Measurements from ENCODE around the gene MACROD2.

Gene MACROD2

DNA sequence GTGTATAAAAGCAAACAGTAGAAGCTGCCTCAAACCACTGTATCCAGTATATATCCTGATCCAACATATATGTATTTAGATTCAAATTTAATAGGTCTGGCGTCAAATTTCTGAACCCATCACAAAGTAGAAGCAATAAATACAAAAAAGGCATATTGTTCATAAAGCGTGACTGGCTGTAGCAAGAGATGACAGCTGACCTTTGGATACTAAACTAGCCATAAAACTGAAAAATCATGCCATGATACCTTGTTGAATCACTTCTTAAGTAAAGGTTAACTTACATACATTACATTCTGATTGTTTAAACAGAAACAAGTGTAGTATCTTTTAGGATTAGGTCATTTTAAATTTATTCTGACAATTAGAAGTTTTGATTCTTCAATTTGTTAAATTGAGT is 714.1 kb downstream of the MACROD2 start:
- no peak for DNase-seq (ENCODE audit: low spot score)

DNA sequence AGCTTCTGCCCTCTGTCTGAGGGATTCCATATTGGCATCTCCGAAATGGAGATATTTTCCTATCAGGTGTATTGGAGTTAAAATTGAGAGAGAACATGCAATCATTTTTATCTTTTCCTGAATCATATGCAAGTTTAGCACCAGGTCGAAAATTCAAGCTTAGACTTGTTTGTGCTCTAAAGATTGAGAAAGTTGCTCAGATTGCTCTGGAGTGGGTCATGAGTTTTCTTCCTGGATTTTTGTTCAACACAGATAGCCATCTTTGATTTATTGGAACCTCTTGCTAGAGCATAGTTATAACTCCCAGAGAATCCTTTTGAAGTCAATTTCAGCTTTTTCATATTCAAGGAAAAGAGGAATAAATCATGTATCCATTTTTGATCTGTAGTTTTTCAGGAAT is 715.6 kb downstream of the MACROD2 start:
- no peak for DNase-seq (ENCODE audit: low spot score)

DNA sequence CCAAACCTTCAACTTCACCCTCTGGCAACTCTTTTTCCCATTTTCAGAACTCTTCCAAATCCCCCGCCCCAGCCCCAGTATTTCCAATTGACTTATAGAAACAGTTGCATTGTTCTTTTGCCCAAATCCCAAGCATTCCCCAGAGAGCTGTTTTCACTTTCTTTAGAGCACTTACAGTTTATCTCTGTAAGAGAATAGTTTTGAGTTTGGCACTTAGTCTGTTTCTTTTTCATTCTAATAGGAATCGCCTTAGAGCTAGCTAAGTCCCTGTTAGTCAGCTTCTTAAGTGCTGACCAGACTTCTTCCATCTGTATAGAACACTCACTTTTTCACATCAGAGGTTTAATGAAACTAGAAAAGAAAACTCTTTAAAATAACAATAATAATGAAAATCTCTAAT is 716.3 kb downstream of the MACROD2 start:
- no peak for DNase-seq (ENCODE audit: low spot score)

DNA sequence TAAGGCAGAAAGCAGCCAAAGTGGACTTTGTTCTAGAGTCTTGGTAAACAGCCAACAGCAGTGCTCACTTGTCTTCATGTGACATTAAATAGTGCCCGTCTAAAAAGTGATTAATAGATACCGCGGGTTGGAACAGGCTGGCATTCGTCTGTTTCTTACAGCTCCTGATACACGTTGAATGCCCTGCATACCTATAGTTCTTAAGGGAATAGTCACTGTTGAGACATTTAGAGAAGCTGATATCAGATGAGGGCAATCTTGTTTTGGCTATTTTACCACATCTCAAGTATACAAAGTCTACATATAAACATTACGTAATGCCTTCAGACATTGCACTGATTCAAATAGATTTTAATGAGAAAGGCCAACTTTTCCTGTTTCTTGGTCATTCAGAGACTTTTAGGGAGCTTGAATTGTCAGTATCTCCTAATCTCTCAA is 717.0 kb downstream of the MACROD2 start:
- no peak for DNase-seq (ENCODE audit: low spot score)

DNA sequence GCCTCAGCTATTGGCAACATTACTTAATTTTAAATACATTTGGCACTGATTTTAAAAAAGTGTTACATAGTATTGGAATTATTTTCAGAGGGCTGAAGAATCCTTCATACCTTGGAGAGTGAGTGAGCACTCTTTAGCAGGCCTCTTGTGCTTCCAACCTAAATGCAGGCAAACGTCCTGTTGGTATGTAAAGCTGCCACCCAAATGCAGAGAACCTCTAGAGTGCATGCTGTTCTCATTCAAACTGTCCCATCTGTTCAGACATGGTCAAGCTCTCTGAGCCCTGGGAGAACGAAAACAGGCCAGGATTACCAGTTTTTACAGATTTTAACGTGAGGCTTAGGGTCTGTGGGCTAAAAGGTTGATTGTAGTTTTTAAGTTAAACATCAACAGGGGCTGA is 720.1 kb downstream of the MACROD2 start:
- no peak for DNase-seq (ENCODE audit: low spot score)

DNA sequence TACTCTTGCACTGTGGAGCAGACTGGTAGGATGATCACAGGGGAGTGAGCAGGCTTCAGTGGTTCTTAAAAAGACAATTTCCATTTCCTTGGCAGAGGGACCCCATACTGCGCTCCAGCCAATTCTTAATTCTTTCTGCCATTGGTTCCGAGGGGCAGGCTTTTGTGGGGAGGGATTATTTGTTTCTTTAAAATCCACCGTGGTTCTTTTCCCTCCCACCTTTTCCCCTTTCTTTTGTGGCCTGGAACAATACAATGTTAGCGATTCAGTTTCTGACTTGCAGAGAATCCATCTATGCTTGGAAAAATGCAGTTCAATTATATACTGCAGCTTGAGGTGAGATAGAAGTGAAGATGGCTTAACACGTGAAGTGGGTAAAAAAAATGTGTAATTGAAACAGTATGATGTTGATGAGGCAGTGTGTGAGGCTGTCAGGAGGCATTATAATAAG is 721.1 kb downstream of the MACROD2 start:
- DNase-seq (ENCODE audit: low spot score): no peak

DNA sequence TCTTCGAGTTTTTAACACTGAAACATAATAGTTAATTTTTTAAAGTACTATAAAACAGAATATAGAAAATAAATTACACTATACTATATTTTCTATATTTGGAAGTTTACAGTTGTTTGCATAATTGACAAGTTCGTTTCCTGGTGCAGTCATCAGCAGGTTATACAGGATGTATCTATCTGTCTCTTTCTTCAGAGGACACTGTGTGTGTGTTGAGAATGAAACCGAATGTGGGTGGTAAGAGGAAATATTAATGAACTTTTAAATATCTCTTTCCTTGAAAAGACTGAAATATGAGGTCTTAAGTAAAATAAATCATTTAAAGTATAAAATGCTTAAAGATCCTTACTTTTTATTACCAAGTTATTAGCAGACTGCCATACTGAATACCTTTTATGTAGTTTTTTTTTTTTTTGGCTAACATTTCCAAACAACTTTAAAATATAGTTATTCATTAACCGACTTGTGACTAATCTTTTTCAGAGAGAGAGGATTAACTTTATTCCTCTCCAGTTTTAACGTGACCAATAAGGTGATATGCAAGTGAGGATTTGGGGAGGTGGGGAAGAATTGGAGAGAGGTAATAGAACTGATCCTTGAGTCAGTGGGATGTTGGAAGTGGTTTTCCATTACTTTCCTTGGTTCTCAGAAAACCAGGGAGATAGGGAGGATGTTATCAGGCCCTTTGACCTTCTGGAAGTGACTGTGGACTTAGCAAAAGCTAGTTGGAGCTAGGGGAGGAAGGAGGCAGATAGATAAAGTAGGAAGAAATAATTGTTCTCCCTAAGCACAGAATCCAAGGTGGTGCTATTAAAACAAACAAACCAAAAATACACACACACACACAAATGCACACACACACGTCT is 722.1 kb downstream of the MACROD2 start:
- no peak for DNase-seq (ENCODE audit: low spot score)

DNA sequence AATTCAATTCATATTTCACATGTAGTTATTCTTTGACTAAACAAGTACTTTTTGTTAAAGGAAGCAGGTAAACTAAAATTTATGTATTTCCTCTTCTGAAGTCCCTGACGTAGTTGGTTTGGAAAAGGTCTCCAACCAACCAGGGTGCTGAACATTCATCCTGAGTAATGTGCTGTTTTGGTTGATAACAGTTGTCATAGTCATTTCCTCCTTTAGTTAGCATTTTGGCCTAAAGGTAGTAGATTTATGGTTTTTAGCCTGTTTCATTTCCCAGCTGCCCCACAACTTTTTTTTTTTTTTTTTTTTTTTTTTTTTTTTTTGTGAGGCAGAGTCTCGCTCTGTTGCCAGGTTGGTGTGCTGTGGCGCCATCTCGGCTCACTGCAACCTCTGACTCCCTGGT is 724.9 kb downstream of the MACROD2 start:
- no peak for DNase-seq (ENCODE audit: low spot score)

DNA sequence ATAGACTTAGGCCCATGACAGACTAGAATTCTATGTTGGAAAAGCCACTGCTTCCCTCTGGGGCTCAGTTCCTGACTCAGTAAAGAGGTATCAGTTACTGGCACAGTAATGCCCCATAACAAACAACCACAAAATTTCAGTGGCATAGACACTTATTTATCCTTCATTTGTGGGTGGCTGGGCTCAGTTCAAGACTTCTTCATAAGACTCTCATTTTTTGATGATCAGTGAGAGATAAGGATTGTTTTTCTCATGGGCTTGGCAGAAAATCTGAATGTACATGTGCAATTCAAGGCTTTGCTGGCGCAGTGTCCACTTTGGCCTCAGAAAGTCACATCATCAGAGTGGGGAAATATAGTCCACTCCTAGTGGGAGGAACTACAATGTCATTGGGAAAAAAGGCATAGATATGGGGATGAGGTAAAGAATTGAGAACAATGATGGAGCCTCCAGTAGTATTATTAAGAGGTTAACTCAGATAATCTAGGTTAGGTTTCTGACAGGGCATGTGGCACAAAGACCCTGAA is 726.7 kb downstream of the MACROD2 start:
- DNase-seq (ENCODE audit: low spot score): no peak

DNA sequence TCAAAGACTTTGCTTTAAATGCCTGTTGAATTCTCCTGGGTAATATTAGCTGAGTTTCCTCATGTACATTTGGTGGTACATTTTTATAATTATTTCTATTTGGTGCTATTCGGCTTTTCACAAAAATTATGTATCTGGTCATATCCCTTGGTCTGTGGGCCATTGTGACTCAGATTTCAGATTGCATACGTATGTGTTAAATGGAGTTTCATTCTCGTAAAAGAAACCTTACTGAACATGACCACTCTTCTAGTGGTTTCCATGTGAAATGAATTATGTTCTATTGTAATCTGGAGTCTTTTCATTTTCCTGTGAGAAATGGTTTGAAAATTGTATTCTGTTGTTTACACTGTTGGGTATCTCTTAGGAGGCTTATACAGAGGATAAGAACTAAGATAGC is 728.3 kb downstream of the MACROD2 start:
- DNase-seq (ENCODE audit: low spot score): no peak

DNA sequence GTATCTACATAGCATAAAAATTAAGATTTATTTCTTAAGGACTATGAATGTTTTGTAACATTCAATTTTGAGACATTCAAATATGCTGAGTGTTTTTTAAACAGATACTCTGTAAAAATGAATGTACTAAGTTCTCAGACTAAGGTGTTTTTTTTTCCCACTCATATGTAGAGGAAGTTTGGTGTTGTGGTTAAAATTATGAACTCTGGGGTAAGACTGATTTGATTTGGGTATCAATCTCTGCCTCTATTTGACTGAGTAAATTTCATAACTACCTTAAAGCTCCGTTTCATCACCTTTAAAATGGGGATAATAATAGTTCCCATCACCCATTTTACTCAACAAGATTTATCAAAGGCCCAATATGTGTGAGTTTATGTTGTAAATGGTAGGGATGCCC is 728.7 kb downstream of the MACROD2 start:
- DNase-seq (ENCODE audit: low spot score): no peak

DNA sequence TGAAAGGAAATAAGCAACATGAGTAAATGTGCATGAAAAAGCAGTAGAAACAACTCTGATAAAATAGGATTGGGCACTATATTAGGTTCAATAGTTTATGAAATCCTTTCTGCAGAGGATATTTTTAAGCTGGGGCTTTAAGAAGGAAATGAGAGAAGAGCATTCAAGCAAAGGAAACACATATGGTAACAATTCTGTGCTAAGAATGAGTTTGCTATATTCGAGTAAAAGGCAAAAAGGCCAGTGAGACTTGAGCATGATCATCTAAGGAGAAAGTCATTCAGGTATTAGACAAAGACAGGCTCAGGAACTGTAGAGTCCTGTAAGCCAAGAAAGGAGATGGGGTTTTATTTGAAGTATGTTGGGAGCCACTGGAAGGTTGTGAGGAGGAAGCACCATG is 729.2 kb downstream of the MACROD2 start:
- DNase-seq (ENCODE audit: low spot score): no peak

DNA sequence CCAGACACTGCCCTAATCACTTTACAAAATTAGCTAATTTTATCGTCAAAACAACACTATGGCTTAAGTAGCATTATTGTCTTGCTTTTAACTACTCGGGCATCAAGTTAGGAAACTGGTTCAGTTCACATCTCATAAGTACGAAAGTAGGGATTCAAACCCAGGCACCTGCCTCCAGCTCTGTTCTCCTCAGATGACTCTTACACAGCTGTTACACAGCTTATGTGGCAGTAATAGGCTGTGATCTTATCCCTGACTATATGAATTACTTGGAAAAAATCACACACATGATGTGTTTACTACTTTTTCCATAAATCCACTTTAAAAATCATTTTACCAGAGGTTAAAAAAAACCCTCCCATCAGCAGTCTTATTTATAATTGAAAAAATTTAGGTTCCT is 731.3 kb downstream of the MACROD2 start:
- no peak for DNase-seq (ENCODE audit: low spot score)

DNA sequence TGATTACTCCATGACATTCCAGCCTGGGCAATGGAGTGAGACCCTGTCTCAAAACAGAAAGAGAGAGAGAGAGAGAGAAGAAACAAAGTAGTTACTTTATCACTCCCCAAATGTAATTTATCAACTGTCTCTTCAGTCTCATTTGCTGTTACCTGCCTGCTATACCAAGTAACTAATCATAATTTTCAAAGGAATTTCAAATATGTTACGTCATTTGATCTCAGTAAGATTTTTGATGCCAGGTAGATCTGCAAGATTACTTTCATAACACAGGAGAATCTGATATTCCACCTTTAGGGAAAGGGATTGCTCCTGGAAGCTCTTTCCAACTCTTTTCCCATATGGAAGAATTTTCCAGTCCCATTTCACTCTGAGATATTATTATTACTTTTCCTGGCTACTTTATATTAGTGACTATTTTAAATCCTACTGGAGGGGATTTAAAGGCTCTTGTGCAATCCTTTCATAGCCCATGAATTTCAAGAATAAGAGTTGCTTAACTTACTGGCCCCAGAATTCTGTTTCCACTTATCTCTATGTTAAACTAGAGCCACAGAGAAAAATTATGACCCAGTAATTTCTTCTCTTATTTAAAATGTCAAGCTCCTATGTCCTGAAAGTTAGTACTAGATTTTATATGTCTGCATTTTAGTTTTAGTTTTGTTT is 732.3 kb downstream of the MACROD2 start:
- no peak for DNase-seq (ENCODE audit: low spot score)

DNA sequence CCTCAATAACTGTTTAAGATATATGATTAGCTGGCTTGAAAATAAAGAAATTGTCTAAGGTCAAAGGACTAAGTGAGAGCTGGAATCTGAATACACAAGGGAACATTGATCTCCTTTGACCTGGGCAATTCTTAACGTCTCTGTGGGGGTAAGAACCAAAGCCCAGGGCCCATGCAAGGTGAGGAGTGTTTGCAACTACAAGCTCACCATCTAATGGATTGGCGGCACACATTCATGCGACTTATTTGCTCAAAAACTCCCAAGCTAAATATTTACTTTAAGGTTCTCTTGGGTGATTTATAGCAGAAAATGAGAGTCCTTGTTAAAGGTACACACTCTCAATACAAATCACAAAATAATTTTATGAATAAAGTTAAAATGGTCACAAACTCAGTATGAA is 734.1 kb downstream of the MACROD2 start:
- no peak for DNase-seq (ENCODE audit: low spot score)

DNA sequence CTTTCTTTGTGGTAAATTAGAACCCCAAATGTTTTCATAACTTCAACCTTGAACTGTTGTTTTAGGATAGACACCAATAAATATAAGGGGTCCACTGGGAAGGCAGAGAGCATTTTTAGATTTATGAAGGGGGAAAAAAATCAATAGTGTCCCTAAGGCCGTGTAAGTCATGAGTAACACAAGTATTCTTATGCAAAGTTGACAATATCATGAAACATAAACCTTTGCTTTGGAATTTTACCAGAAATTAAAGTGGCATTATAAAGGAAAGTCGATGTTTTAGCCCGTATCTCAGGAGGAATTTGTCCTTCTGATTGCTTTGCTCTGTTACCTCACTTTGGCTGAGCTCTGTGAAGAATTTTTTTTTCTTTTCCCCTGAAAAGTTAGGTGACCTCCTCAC is 737.0 kb downstream of the MACROD2 start:
- DNase-seq (ENCODE audit: low spot score): no peak

DNA sequence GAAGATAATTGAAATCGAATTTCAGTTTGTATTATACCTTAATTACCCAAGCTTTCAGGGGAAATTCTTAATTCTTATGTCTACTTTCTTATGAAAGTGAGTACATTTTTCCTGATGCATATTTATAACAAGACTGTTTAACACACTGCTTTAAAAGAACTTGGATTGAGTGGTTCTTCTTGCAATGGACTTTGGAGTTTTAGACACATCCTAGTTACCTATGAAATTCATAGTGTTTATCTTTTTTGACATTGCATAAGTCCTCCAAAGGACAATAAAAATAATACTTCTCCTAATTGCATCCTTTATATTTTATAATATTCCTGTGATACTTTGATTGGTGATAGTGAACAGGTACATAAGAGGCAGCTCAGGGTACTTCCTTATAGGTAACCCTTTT is 737.7 kb downstream of the MACROD2 start:
- DNase-seq (ENCODE audit: low spot score): no peak

DNA sequence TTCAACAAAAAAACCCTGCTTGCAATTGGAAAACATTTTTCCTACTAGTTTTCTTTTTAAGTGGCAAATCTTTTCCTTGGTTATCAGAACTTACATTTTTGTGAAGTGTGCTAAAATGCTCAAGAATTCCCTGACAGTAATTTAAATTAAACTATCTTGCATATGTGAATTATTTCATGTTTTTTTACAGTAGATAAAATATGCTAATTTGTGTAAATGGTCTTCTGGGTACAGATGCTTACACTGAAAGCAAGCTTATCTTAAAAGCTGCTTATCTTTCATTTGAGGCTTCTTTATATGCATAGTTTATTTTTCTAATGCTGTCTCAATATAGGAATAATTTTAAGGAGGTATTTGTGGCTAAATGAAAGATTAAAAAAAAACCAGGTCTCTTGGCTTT is 745.1 kb downstream of the MACROD2 start:
- no peak for DNase-seq (ENCODE audit: low spot score)

DNA sequence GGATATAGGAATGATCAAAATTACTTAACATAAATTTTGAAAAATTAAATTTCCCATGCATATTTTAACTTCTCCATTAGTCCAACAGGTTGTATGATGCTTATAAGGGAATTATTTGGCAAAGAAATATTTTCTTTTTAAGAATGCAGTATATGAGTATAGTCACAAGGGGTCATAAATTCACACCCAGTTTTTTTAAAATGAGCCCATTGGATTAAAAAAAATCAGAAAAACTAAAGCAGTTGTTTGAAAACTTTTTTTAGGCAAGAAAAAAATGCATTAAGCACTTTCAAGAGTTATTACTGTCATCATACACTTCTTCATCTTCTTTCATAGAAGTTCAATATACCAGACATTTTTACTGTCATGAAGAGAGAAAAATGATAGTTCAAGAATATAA is 746.3 kb downstream of the MACROD2 start:
- DNase-seq (ENCODE audit: low spot score): no peak

DNA sequence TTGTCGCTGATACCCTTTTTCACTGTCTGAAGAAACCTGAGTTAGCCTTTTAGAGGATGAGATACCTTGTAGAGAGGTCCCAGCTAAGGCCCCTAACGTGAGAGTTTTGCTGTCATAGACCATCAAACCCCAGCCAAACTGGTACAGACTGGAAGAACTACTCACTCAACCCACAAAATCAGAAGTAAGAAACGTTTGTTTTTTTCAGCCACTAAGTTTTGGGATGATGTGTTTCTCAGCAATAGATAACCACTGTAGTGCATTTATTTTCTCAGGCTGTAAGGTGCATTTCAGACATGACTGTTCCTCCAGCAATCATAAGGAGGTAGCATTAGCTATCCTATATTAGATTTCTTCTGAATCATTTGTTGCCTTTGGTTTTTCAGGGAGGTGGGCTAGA is 749.4 kb downstream of the MACROD2 start:
- no peak for DNase-seq (ENCODE audit: low spot score)

DNA sequence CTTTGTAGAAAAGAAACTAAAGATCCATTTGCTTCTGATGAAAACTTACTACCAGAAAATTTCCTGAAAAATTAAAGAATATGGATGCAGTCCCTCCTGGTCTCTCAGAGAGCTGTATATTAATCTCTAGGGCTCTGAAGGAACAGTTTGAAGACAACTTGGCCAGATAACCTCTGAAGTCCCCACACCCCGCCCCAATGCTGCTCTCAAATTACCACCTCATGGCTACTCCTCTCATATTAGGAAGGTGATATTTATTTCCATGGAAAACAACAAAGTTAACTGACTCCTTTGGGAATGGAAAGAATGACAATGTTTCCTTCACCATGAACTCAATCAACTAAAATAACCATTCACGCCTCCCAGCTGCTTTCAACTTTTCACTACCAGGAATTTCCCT is 750.5 kb downstream of the MACROD2 start:
- no peak for DNase-seq (ENCODE audit: low spot score)

DNA sequence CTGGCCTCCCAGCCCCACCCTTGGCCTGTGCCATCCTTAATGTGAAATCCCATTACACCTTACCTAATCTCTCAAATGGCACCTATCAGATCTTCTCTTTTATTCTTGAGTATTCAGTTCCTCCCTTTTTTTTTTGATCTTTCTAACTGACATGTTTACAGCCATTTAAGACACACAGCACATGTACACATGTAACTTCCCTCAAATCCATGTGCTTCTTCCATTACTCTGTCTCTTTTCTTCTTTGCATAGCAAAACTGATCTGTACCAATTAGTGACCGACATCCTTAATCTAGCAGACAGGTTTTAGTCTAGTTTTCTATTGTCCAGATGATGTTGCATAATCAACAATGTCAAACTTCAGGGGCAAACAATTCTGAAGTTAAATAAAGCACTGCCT is 755.9 kb downstream of the MACROD2 start:
- DNase-seq (ENCODE audit: low spot score): no peak

DNA sequence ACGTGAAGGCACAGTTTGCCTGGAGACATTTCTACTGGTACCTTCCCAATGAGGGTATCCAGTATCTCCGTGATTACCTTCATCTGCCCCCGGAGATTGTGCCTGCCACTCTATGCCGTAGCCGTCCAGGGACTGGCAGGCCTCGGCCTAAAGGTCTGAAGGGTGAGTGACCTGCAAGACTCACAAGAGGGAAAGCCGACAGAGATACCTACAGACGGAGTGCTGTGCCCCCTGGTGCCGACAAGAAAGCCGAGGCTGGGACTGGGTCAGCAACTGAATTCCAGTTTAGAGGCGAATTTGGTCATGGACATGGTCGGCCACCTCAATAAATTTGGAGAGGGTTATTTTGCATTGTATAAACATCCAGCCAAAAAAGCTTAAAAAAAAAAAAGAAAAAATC is 762.4 kb downstream of the MACROD2 start:
- DNase-seq (ENCODE audit: low spot score): no peak
